Measurements from ENCODE around the gene CPEB1.
"Not testable (repeated sequence)": the region's sequence is repeated elsewhere in the genome, so short reads cannot be mapped to it uniquely, and the experiment has no call there.

The CPEB1 gene

GRCh38 chr15:82536409-82537350 is 110.5 kb downstream of the CPEB1 start:
- CTCF ChIA-PET, result interaction anchor here (1.6 kb wide), 1 partner anchor 474 kb away, joined by 6 read pairs; no protein-coding TSS in a partner anchor
- no peak for TF ChIP-seq CTCF (IDR thresholded peaks at IDR 0.05; ENCODE audit: control extremely low read depth, extremely low read depth, low read depth, missing control alignments)
- POLR2A ChIA-PET, result no interaction called here
- no peak for DNase-seq (ENCODE audit: extremely low spot score)

GRCh38 chr15:82535566-82536408 is 111.4 kb downstream of the CPEB1 start:
- TF ChIP-seq CTCF (IDR thresholded peaks at IDR 0.05; ENCODE audit: control extremely low read depth, extremely low read depth, low read depth, missing control alignments), result no peak
- ChIA-PET CTCF (no interaction called here), POLR2A (no interaction called here)
- no peak for DNase-seq (ENCODE audit: extremely low spot score)

GRCh38 chr15:82535151-82535550 is 112.0 kb downstream of the CPEB1 start:
- DNase-seq (ENCODE audit: extremely low spot score); CTCF ChIA-PET; POLR2A ChIA-PET: not testable (repeated sequence)

- DNase-seq (ENCODE audit: extremely low spot score); POLR2A ChIA-PET: not testable (repeated sequence)
- CTCF ChIA-PET, result interaction anchor here (1.1 kb wide), 1 partner anchor 17 kb away, joined by 3 read pairs; no protein-coding TSS in a partner anchor
Measured at GRCh38 chr15:82534457-82534861, 112.7 kb downstream of the CPEB1 start.

- no peak for DNase-seq (ENCODE audit: extremely low spot score)
- TF ChIP-seq CTCF (IDR thresholded peaks at IDR 0.05; ENCODE audit: control extremely low read depth, extremely low read depth, low read depth, missing control alignments), result no peak
- POLR2A ChIA-PET, result no interaction called here
- CTCF ChIA-PET, result interaction anchor here (1.1 kb wide), 1 partner anchor 18 kb away, joined by 3 read pairs; no protein-coding TSS in a partner anchor
Measured at GRCh38 chr15:82533801-82534200, 113.4 kb downstream of the CPEB1 start.

GRCh38 chr15:82532991-82533481 is 114.1 kb downstream of the CPEB1 start:
- CTCF ChIA-PET, result interaction anchor here (1.1 to 2.8 kb wide), 3 partner anchors 19 to 467 kb away, joined by 3 to 20 read pairs (median 3); no protein-coding TSS in a partner anchor
- TF ChIP-seq CTCF (IDR thresholded peaks at IDR 0.05; ENCODE audit: control extremely low read depth, extremely low read depth, low read depth, missing control alignments), result no peak
- no peak for DNase-seq (ENCODE audit: extremely low spot score)
- POLR2A ChIA-PET, result interaction anchor here (0.6 kb wide), 1 partner anchor 221 kb away, joined by 4 read pairs; no protein-coding TSS in a partner anchor

- no peak for TF ChIP-seq CTCF (IDR thresholded peaks at IDR 0.05; ENCODE audit: control extremely low read depth, extremely low read depth, low read depth, missing control alignments)
- no peak for DNase-seq (ENCODE audit: extremely low spot score)
- POLR2A ChIA-PET, result interaction anchor here (0.6 to 1.9 kb wide), 3 partner anchors 8 to 674 kb away, joined by 3 to 16 read pairs (median 4); partner anchors contain the start of gene RPS17
- CTCF ChIA-PET, result interaction anchor here (1.2 to 2.8 kb wide), 2 partner anchors 37 to 468 kb away, joined by 3 to 20 read pairs; no protein-coding TSS in a partner anchor
Measured at GRCh38 chr15:82532383-82532990, 114.7 kb downstream of the CPEB1 start.

Data from GM10248 (cell line).